ENCODE measurements around the gene PRH2.

Gene PRH2

GRCh38 chr12:10982244-10982643 is 53.2 kb downstream of the PRH2 start:
- Histone ChIP-seq H3K9me3 (ENCODE audit: severe bottlenecking) (no peaks in the 10 kb centered on the region), H3K27me3 (ENCODE audit: insufficient read depth, low read depth, severe bottlenecking) (no peaks in the 10 kb centered on the region), H3K36me3 (no peaks in the 10 kb centered on the region), H3K27ac (no peak overlapping the region), H3K4me3 (ENCODE audit: low read depth, low read length) (no peak overlapping the region)
- TF ChIP-seq CTCF (IDR thresholded peaks at IDR 0.05; ENCODE audit: low read depth, low read length), result no peak
- no peak for DNase-seq
